NK-92 treated with Interleukin-12 subunit alpha and Interleukin-12 subunit beta, amount 100 ng/mL, for 24 hours (cell line): Measurements from ENCODE around the gene RUNX2.

Experiments used
- DNase-seq: peaks from one replicate; lab custom pipeline; 2025; lab: John Stamatoyannopoulos, UW

The RUNX2 gene

GRCh38 chr6:45433533-45434380, 105.6 kb downstream of the RUNX2 start:
- DNase-seq, result no peak

GRCh38 chr6:45434381-45434700, 106.2 kb downstream of the RUNX2 start:
- DNase-seq, result no peak

DNA sequence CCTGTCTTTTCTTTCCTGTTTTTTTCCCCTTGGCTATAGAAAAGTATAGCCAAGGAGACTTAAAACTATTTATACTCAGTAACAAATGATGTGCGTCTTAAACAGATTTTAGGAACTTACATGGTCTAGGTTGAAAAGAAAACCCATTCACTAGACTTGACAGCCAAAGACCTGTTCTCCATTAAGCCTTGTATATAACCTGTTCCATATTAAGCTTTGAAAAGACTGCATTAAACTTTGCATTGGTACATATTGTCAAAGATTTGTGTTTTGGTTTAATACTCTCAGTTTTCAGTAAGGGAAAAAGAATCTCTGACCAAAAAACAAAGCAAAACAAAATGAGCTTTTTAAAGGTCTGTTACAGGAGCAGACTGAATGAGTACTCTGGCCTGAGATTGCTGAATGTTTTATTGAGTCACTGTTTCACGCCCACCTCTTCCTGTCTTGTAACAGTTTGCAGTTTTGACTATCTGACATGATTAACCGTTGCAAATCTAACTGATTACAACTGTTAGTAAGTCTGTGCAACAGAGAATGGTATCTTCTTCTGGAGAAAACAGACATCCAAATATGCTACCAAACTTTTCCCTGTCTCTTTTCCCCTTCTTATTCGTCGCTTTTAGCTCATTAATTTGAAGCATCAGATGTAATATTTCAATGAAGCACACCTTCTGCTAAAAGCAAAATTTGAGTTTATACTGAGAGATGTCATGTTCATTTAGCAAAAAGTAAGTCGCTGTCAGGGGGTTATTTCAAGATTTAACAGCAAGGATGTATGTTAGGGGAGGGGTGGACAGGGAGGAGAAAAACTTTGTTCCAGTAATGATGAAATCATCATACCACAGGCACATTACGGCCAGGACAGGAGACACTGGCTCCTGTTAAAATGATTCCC, 108.7 kb downstream of the RUNX2 start:
- DNase-seq, result peak; percentile 6

GRCh38 chr6:45437439-45437815, 109.3 kb downstream of the RUNX2 start:
- DNase-seq, result no peak

DNA sequence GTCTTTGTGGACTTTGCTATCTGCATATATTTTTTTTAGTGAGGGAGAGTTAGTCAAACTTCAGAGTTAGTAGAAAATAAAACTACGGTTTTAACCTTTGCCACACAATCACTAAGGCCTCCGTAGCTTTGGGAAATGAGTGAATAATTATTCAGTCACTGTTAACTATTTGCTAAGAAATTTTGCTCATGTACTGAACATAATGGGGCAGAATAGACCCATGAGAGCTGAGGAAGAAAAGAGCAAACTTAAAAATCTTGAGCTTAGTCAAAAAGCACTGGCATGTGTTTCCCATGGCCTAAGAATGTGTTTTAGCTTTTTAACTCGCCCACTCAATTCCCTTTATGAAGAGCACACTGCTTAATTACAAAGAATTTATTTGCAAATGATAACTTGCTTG, 110.0 kb downstream of the RUNX2 start:
- no peak for DNase-seq

DNA sequence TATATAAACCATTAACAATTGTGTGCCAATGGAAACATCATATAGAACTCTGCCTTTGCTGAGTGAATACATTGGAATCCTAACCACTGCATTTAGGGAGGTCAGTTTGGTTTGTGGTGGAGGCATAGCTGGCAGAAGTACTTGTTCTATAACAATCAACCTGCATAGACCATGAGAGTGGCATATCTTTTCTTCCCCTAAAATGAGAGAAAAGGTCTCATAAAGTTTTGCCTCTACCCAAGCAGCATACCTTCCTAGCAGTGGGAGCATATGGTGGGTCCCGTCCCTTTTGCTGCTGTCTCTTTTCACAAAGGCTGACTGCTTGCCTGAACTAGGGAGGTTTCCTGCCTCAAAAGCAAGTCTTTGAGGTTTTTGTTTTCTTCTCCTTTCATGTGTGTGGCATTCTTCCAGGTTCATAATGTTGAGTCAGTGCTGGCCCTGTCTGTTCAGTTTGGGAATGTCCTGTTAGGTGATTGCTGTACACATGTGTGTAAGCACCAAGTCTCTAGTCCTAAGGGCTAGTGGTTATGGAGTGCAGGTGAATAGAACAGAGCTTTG, 110.8 kb downstream of the RUNX2 start:
- DNase-seq, result no peak

DNA sequence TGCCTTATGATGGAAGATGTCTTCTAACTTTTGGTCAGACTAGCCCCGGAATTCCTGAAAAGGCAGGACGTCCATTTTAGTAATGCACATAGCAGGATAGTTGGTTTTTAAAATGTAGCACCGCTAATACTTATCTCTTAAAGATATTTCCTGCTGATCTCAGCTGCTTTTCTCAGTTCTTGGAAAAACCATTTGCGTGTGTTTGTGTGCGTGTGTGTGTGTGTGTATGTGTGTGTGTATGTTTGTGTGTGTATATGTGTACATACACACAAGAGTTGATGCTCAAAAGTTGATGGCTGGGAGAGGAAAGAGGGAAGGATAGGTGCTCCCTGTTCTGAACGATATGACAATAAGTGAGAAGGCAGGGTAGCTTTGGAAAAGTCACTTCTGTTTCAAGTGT, 111.3 kb downstream of the RUNX2 start:
- no peak for DNase-seq

DNA sequence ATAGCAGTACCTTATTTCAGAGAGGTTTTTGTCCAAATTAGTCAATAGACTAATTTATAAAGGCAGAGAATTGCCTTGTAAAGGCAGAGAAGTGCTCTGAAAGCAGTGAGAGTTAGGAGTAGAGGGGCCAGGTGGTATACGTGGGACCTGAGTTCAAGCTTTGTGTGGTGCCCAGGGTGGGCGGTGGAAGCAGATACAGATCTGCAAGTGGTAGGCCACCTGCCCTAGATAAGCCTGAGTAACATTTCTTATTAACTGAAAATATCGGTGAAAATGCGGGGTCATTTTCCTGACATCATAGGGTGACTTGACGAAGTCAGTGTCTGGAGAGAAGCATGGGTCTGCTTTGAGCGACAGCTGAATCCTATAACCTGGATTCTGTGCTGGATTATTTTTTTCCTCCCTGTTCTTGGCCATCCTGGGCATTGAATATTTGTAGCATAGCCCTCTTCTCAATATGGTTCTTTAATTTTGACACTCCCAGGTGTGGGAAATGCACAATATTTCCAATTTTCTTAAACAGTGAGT, 111.8 kb downstream of the RUNX2 start:
- no peak for DNase-seq

DNA sequence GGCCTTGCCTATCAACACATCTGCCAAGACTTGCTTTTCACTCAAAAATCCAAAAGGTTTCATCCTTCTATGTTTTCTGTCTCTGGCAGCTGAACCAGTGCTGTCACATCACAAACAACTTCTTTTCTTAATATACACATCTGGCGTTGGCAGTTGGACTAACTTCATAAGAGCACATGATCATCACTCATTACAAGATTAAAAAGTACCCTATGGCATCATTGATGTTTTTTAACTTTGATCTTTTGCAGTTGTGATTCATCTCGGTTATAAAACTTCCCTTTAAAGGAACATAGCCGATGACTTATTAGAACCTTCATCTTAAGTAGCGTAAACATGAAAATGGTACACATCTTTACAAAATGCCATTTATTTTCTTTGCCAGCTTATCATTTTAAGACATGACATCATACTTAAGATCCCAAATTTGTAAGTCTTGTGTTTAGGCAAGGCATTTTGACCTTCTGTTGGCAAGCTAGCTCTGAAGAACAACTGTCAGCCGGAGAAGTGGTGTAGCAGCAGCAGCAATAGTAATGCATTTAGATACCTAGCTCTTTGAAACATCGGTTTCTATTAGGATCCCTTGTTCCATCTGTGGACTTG, 113.8 kb downstream of the RUNX2 start:
- no peak for DNase-seq

DNA sequence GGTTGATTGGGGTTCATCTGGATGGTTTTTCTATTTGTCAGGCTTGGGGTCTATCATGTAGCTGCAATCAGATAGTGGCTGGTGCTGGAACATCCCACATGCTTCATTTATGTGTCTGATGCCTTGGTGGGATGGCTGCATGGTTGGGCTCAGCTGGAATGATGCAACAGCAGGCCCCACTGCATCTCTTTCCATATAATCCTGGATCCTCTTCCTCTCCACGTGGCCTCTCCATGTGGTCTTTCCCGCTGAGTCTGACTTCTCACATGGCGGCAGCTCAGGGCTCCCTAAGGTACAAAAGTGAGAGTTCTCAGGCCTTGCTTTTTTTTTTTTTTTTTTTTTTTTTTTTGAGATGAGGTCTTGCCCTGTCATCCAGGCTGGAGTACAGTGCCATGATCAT, 114.6 kb downstream of the RUNX2 start:
- DNase-seq, result no peak

DNA sequence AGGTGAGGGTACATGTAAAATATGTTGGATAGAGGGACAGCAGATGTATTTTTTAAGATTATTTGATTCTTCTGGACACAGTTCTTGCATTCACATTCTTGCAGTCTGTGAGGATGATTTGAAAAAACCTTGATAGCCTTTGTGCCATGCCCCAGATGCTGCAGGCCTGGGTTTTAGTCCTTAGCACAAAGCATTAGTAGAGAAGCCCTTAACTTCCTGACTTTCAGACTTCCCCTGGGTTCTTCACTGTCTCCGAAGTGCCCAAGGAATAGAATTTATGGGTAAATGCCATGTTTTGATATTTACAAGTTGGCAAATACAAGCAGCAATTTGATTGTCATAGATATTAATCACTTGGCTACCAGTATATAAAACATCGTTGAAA, 117.2 kb downstream of the RUNX2 start:
- DNase-seq, result no peak

GRCh38 chr6:45445749-45446549, 117.8 kb downstream of the RUNX2 start:
- DNase-seq, result peak; percentile 9

DNA sequence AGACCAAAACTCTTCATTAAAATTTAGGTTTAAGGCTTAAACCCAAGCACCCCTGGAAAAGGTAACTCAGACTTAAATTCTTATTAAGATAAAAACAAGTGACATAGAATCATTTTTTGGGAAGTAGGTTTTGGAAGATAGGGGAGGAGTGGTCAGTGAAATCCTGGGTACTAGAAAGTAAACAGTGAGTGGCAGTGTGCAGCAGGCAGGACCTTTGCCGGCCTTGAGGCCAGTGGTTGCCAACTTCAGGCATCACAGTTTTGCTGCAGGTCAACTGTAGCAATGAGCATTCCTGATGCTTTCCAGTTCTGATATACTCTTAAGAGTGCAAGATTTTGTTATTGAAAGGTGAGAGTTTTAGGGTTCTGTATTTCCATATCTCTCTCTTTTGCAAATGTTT, 118.9 kb downstream of the RUNX2 start:
- DNase-seq, result no peak

GRCh38 chr6:45447716-45448115, 119.6 kb downstream of the RUNX2 start:
- no peak for DNase-seq

- DNase-seq, result no peak
Measured at GRCh38 chr6:45448417-45449389, 120.6 kb downstream of the RUNX2 start.

DNA sequence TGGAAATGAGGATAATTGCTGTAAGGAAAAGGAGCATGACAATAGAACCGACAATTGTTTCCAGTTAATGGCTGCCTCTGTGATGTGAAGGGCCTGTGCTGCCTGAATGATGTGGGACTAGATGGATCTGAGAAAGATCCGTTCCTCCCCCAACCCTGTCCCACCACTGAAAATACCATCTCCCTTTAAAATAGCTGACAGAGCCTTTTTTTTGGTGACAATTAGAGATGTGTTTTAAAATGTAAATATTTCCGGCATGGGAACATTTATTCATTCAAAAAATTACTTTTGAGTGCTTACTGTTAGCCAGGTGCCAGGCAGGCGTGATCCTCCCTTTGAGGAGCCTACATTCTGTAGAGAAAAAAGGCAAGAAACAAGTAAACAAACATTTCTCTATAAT, 122.0 kb downstream of the RUNX2 start:
- no peak for DNase-seq

- no peak for DNase-seq
Measured at GRCh38 chr6:45450831-45451230, 122.7 kb downstream of the RUNX2 start.

GRCh38 chr6:45454008-45454911, 126.1 kb downstream of the RUNX2 start:
- no peak for DNase-seq

- no peak for DNase-seq
Measured at GRCh38 chr6:45455408-45455807, 127.3 kb downstream of the RUNX2 start.
